ENCODE data around the gene SH3BP4. TPM values are rescaled to one million over a fixed set of nuclear protein-coding genes. Genes with fewer than 3 reads are reported as not detected.
A peak's percentile ranks its signal among the peaks of the same experiment; 100 is the strongest.

Gene SH3BP4
- total RNA-seq, 1 donor from 2014 or later, result 51.9 TPM

DNA sequence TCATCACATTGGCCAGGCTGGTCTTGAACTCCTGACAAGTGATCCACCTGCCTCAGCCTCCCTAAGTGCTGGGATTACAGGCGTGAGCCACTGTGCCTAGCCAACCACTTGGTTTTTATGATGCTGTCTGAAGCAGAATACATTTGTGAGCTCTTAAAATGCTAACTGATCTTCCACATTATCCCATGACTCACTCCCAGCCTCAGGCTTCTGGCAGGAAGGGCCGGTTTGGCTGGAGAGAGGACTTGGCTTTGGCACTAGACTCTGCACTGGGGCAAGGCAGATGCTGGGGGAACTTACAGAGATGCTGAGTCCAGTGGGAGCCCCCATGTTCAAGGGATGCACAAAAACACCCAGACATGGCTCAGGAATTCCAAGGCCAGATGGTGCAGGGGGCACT is 40.5 kb upstream of the SH3BP4 start:
- H3K27ac Mint-ChIP-seq (ENCODE audit: unreplicated experiment), result peak overlapping the region; percentile 15
- TF ChIP-seq, protein P1, sequence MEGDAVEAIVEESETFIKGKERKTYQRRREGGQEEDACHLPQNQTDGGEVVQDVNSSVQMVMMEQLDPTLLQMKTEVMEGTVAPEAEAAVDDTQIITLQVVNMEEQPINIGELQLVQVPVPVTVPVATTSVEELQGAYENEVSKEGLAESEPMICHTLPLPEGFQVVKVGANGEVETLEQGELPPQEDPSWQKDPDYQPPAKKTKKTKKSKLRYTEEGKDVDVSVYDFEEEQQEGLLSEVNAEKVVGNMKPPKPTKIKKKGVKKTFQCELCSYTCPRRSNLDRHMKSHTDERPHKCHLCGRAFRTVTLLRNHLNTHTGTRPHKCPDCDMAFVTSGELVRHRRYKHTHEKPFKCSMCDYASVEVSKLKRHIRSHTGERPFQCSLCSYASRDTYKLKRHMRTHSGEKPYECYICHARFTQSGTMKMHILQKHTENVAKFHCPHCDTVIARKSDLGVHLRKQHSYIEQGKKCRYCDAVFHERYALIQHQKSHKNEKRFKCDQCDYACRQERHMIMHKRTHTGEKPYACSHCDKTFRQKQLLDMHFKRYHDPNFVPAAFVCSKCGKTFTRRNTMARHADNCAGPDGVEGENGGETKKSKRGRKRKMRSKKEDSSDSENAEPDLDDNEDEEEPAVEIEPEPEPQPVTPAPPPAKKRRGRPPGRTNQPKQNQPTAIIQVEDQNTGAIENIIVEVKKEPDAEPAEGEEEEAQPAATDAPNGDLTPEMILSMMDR (IDR thresholded peaks at IDR 0.05), result no peak
- no peak for DNase-seq (ENCODE audit: low spot score)
- no peaks in the 10 kb centered on the region for H3K27me3 Mint-ChIP-seq (ENCODE audit: low read depth)
- H3K4me3 Mint-ChIP-seq (ENCODE audit: unreplicated experiment), result no peak overlapping the region
- no peaks in the 10 kb centered on the region for H3K4me1 Mint-ChIP-seq (ENCODE audit: low read depth)
- H3K36me3 Mint-ChIP-seq (ENCODE audit: low read depth), result no peaks in the 10 kb centered on the region
- no peaks in the 10 kb centered on the region for H3K9me3 Mint-ChIP-seq (ENCODE audit: low read depth)

DNA sequence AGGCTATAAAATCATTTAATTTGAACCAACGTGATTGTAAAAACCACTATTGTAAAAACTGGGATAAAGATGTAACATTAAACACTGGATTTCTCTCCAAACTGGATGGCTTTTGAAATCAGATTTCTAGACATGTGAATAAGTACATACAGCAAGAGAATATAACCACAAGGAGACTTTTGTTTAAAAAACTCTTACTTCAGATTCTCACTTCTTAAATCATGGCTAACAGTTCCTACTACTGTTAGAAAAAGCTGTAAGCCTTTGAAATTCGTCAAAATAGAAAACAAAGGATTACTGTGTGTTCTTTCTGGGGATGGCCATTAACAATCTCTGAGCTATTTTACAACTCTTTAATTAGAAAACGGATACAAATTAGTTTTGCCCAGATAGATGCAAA is 39.4 kb upstream of the SH3BP4 start:
- H3K27me3 Mint-ChIP-seq (ENCODE audit: low read depth), result no peaks in the 10 kb centered on the region
- H3K36me3 Mint-ChIP-seq (ENCODE audit: low read depth), result no peaks in the 10 kb centered on the region
- H3K4me3 Mint-ChIP-seq (ENCODE audit: unreplicated experiment), result no peak overlapping the region
- H3K27ac Mint-ChIP-seq (ENCODE audit: unreplicated experiment), result no peak overlapping the region
- H3K4me1 Mint-ChIP-seq (ENCODE audit: low read depth), result peaks cover 5% of the 10 kb centered on the region
- DNase-seq (ENCODE audit: low spot score), result no peak
- TF ChIP-seq, protein P1 (IDR thresholded peaks at IDR 0.05), result no peak
- no peaks in the 10 kb centered on the region for H3K9me3 Mint-ChIP-seq (ENCODE audit: low read depth)

DNA sequence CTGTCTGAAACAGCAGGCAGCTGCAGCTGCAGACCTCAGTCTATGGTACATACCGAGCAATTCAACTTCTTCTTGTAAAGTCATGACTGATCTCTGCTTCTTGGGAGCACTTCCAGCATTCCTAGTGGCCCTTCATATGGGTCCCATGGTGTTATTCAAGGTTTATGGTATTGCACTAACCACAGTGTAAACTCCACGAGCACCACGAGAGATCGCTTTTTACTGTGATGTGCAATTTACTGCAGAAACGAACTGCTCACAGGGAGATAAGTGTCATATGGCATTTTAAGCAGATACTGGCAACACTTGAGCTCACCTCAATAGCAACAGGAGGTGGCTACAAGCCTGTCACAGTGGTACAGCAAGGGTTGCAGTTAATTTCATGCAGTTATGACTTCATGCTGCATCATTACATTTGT is 38.6 kb upstream of the SH3BP4 start:
- Mint-ChIP-seq H3K27me3 (ENCODE audit: low read depth) (no peaks in the 10 kb centered on the region), H3K36me3 (ENCODE audit: low read depth) (no peaks in the 10 kb centered on the region), H3K4me1 (ENCODE audit: low read depth) (peaks cover 8% of the 10 kb centered on the region), H3K27ac (ENCODE audit: unreplicated experiment) (no peak overlapping the region), H3K4me3 (ENCODE audit: unreplicated experiment) (no peak overlapping the region), H3K9me3 (ENCODE audit: low read depth) (no peaks in the 10 kb centered on the region)
- no peak for DNase-seq (ENCODE audit: low spot score)
- TF ChIP-seq, protein P1 (IDR thresholded peaks at IDR 0.05), result no peak

DNA sequence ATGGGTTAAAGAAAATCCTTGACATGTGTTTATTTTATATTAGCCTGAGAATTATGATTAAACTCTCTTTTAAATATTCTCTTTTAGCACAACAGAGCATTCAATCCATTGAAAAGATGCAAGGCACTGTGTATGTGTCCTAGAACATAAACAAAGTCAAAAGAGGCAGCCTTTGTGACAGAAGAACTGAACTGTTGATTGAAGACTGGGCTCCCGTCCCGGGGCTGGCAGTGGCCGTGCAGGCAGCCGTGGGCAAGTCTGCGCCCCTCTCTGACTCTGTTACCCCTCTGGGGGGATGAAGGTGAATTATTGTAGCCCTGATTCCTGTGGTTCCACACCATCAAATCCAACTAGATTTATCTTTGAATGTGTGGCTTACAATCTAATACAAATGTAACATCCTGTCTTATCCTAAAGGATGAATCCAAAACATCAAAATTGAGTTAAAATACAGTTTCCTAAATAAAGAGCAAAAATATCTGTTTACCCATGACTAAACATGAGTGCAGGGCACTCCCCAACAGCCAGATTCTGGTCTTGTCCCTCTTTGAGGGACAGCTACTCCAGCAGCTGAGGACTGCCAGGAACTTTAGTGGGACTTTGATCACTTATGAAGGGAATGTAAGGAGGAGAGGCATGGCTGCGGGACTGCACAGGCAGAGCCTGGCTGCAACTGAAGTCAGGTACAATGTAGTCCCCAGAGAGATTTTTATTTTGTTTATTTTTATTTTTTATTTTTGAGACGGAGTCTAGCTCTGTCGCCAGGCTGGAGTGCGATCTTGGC is 37.3 kb upstream of the SH3BP4 start:
- Mint-ChIP-seq H3K27me3 (ENCODE audit: low read depth) (no peaks in the 10 kb centered on the region), H3K4me3 (ENCODE audit: unreplicated experiment) (no peak overlapping the region), H3K36me3 (ENCODE audit: low read depth) (no peaks in the 10 kb centered on the region), H3K4me1 (ENCODE audit: low read depth) (peaks cover 11% of the 10 kb centered on the region), H3K27ac (ENCODE audit: unreplicated experiment) (no peak overlapping the region), H3K9me3 (ENCODE audit: low read depth) (no peaks in the 10 kb centered on the region)
- TF ChIP-seq, protein P1 (IDR thresholded peaks at IDR 0.05), result no peak
- no peak for DNase-seq (ENCODE audit: low spot score)

DNA sequence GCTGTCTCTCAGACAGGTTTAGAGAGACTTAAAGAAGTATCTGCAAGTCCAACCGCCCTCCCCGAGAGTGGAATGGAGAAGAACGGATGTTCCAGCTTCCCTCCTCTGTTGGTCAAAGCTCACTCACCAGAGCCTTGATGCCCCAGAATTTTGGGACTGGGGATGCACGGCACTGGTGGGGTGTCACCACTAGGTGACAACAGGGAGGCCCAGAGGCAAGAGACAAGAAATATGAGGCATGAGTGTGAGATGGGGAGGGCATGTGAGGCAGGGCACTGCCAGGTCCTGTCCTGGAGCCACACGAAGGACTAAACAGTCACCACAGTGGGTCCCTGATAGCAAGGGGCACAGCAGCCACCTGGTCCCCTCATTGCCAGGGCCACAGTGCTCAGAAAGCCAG is 35.1 kb upstream of the SH3BP4 start:
- H3K36me3 Mint-ChIP-seq (ENCODE audit: low read depth), result no peaks in the 10 kb centered on the region
- TF ChIP-seq, protein P1 (IDR thresholded peaks at IDR 0.05), result no peak

More for the DNA sequence above, 35.1 kb upstream of the SH3BP4 start:
- Mint-ChIP-seq H3K4me1 (ENCODE audit: low read depth) (peaks cover 12% of the 10 kb centered on the region), H3K9me3 (ENCODE audit: low read depth) (no peaks in the 10 kb centered on the region), H3K27me3 (ENCODE audit: low read depth) (no peaks in the 10 kb centered on the region), H3K4me3 (ENCODE audit: unreplicated experiment) (no peak overlapping the region), H3K27ac (ENCODE audit: unreplicated experiment) (no peak overlapping the region)
- no peak for DNase-seq (ENCODE audit: low spot score)
